Raji (cell line): ENCODE measurements around the gene VEGFC.

Source experiments
- POLR2A ChIP-seq: IDR thresholded peaks from 2 replicates; pipeline ENCODE4 v1.6.1; 2011; ENCODE audit warnings: low read depth, low read length, control low read depth; ENCODE audit not compliant: insufficient read depth

VEGFC gene

GRCh38 chr4:176814770-176815169 is 22.0 kb upstream of the VEGFC start:
- TF ChIP-seq POLR2A = no peak

- no peak for TF ChIP-seq POLR2A
These were observed 17.9 kb upstream of the VEGFC start for GRCh38 chr4:176810481-176811249.

- no peak for TF ChIP-seq POLR2A
These were observed 14.2 kb upstream of the VEGFC start for GRCh38 chr4:176806778-176807375.

DNA sequence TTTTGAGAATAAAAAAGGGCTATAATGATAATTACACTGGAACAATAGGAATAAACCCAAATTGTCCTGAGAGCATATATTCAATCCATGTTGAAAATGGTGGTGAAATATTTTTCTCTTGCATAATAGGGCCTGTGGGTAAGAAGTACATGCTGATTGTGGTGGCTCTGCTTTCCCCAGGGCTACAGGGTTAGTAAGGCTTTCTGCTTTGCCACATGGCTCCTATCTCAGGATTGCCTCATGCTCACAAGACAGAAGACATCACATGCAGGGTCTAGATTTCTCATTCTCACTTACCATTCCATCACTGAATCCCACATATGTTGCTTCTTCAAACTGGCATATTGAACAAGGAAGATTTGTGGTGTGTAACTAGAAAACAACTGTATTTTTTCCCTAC is 12.4 kb upstream of the VEGFC start:
- TF ChIP-seq POLR2A = no peak

DNA sequence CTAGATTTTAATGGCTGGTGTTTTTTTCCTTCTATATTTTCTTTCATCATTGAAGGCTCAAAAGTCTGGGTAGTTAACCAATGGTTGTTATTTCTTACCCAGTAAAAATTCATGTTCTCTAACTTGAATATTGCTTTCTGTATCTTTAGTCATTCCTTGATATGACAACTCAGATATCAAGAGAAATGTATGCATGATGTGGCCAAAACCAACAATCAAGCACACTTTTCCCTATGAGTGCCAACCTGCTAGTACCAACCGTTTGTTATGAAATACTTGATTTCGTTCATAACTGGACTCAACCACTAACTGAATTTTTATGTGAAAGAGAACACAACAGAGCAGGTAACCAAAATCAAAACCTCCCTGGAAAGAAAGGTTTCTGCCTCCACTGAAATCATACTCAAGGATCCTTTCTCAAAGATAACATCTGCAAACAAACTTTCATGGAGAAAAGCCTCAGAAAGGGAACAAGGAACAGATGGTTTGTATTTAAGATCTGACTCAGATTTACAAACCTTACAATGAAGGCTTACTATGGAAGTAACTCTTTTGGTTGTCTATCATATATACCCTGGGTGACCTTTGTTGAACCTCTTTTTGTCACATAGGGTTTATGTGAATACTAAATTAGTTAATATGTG is 8.3 kb upstream of the VEGFC start:
- no peak for TF ChIP-seq POLR2A

GRCh38 chr4:176799653-176800052 is 6.9 kb upstream of the VEGFC start:
- no peak for TF ChIP-seq POLR2A

- TF ChIP-seq POLR2A = no peak
These were observed 5.8 kb upstream of the VEGFC start for GRCh38 chr4:176798540-176798939.

DNA sequence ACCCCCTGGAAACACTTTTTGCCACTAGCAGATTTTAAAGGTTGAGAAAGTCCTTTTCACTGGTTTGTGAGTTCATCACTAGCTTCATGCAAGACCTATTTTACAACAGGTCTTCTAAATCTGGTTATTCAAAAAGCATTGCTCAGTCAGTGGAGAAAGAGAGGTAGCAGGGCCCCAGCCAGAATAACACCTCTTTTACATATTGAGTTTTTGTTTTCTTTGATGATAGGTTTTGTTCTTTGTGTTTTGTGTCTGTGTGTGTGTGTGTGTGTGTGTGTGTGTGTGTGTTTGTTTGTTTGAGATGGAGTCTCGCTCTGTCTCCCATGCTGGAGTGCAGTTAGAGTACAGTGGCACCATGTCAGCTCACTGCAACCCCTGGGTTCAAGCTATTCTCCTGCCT is 2.7 kb upstream of the VEGFC start:
- no peak for TF ChIP-seq POLR2A

GRCh38 chr4:176794651-176795050 is 1.9 kb upstream of the VEGFC start:
- TF ChIP-seq POLR2A = no peak

- TF ChIP-seq POLR2A = no peak
These were observed 1.4 kb upstream of the VEGFC start for GRCh38 chr4:176794151-176794550.

GRCh38 chr4:176793060-176793605 is 411 bp upstream of the VEGFC start:
- no peak for TF ChIP-seq POLR2A

GRCh38 chr4:176791591-176792325 is 964 bp downstream of the VEGFC start:
- TF ChIP-seq POLR2A = no peak

DNA sequence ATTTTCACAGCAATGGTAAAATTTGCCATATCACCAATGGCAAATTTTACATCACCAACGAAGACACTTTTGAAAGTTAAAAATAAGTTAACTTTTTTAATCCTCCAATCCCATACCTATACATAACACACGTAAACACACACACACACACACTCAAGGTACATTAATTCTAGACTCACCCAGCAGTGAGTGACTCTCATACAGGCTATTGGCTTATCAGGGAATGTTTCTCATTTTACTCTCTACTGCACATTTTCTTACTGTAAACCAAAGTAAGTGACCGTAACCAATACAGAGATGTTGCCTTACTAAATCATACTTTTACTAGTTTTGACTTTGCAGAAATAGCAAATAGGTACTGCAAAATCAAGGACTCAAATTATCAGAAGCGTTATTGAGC is 2.3 kb downstream of the VEGFC start:
- no peak for TF ChIP-seq POLR2A

- no peak for TF ChIP-seq POLR2A
These were observed 2.8 kb downstream of the VEGFC start for GRCh38 chr4:176789955-176790354.

DNA sequence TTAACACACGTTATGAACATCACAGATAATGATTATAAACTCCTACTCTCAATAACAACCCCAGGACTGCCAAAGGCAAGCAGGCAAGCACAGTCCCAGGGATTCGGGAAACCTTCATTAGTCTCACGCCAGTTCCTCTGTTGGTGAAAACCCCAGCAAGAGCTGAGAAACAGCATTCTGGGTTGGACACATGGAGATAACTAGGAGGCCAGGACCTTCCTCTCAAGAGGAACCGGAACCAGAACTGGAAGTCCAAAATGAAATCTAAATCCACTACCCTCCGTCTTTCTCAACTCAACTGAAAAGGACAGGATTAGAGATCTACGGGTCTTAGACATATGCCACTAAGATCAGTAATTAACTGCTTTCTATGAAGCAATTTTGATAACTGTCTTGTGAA is 3.8 kb downstream of the VEGFC start:
- no peak for TF ChIP-seq POLR2A
